OCI-LY1 (cell line): Measurements from ENCODE around the gene SELENBP1.
A peak's percentile ranks its signal among the peaks of the same experiment; 100 is the strongest.
"Not testable (repeated sequence)": the region's sequence is repeated elsewhere in the genome, so short reads cannot be mapped to it uniquely, and the experiment has no call there.

ENCODE experiments used
- H2AFZ ChIP-seq: fragments of 200-600 bp; sonication (generic), shearing (Covaris generic); 2 replicates; pipeline ENCODE4 v1.6.0; 2014; ENCODE audit warnings: antibody characterized with exemption, mild to moderate bottlenecking, low read length
- H3F3A ChIP-seq: fragments of 200-600 bp; sonication (generic), shearing (Covaris generic); 2 replicates; pipeline ENCODE4 v1.6.0; 2014; ENCODE audit warnings: mild to moderate bottlenecking, antibody characterized with exemption, low read length, moderate library complexity; ENCODE audit not compliant: insufficient read depth
- H3K27ac ChIP-seq: fragments of 200-600 bp; sonication (generic); 2 replicates; pipeline ENCODE4 v1.5.1; 2014; ENCODE audit warnings: low read length, mixed run types, mild to moderate bottlenecking, low read depth; ENCODE audit not compliant: poor library complexity, severe bottlenecking
- H3K27me3 ChIP-seq: fragments of 200-600 bp; sonication (generic); 2 replicates; pipeline ENCODE4 v1.6.0; 2014; ENCODE audit warnings: antibody characterized with exemption, mild to moderate bottlenecking, low read length, moderate library complexity; ENCODE audit not compliant: insufficient read depth
- H3K36me3 ChIP-seq: fragments of 200-600 bp; sonication (generic); 2 replicates; pipeline ENCODE4 v1.6.1; 2014; ENCODE audit warnings: mild to moderate bottlenecking, antibody characterized with exemption, low read length, moderate library complexity, mixed read lengths; ENCODE audit not compliant: insufficient read depth
- H3K4me1 ChIP-seq: fragments of 200-600 bp; sonication (generic); 2 replicates; pipeline ENCODE4 v1.5.1; 2014; ENCODE audit warnings: mild to moderate bottlenecking, low read length, moderate library complexity; ENCODE audit not compliant: insufficient read depth, severe bottlenecking
- H3K4me2 ChIP-seq: fragments of 200-600 bp; sonication (generic), shearing (Covaris generic); 2 replicates; pipeline ENCODE4 v1.6.1; 2014; ENCODE audit warnings: low read length
- H3K4me3 ChIP-seq: fragments of 200-600 bp; sonication (generic); 2 replicates; pipeline ENCODE4 v1.5.1; 2014; ENCODE audit warnings: low read length, low read depth, mild to moderate bottlenecking, mixed read lengths; ENCODE audit not compliant: poor library complexity, severe bottlenecking
- H3K79me2 ChIP-seq: fragments of 200-600 bp; shearing (Covaris generic); 2 replicates; pipeline ENCODE4 v1.6.1; 2016; ENCODE audit warnings: mixed run types, low read length, mixed read lengths; ENCODE audit not compliant: insufficient read depth
- H3K9ac ChIP-seq: fragments of 200-600 bp; sonication (generic), shearing (Covaris generic); 2 replicates; pipeline ENCODE4 v1.6.1; 2014; ENCODE audit warnings: mild to moderate bottlenecking, low read length, mixed read lengths
- H3K9me2 ChIP-seq: fragments of 200-600 bp; sonication (generic), shearing (Covaris generic); 2 replicates; pipeline ENCODE4 v1.6.1; 2014; ENCODE audit warnings: low read depth, mild to moderate bottlenecking, low read length, mixed read lengths
- H3K9me3 ChIP-seq: fragments of 200-600 bp; shearing (Covaris generic); 2 replicates; pipeline ENCODE4 v1.6.1; 2014; ENCODE audit warnings: low read length, mixed read lengths
- H4K20me1 ChIP-seq: fragments of 200-600 bp; sonication (generic), shearing (Covaris generic); 2 replicates; pipeline ENCODE4 v1.6.0; 2016; ENCODE audit warnings: mild to moderate bottlenecking, low read length; ENCODE audit not compliant: insufficient read depth
- EZH2 ChIP-seq: fragments of 200-600 bp; sonication (generic), shearing (Covaris generic); IDR thresholded peaks from 2 replicates; pipeline ENCODE4 v1.8.0; 2017; ENCODE audit warnings: borderline replicate concordance, mixed run types, mild to moderate bottlenecking, antibody characterized with exemption, low read length, moderate library complexity, mixed read lengths
- TF ChIP-seq, protein P1 (sequence below): fragments of 200-600 bp; sonication (generic), shearing (Covaris generic); IDR thresholded peaks from 2 replicates; pipeline ENCODE4 v1.5.1; 2017; ENCODE audit warnings: mild to moderate bottlenecking, antibody characterized with exemption, low read length, moderate library complexity, mixed read lengths

SELENBP1 gene

DNA sequence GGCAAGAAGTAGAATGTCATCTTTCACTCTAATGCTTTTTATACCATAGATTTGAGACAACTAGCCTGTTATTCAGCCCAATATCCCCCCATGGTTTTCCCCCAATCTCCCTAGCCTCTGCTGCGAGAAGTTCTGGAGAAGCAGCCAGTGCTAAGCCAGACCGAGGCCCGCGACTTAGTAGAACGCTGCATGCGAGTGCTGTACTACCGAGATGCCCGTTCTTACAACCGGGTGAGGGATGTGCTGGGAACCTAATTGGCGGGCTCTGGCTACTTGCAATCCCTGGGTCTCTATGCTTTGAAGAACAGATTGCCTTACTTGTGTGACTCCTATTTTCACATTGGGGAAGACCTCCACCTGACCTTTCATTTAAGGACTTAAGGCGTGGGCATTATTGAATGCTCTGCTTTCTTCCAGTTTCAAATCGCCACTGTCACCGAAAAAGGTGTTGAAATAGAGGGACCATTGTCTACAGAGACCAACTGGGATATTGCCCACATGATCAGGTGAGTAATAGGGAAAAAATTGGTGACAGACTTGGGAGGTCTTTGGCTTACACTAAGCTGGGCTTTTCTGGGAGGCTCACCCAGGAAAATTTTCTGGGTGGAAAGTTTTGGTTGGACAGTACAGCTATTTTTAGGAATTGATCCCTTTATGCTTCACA is 28.8 kb upstream of the SELENBP1 start:
- no peaks in the 10 kb centered on the region for H3K27me3 ChIP-seq
- no peak for TF ChIP-seq EZH2
- TF ChIP-seq, protein P1, sequence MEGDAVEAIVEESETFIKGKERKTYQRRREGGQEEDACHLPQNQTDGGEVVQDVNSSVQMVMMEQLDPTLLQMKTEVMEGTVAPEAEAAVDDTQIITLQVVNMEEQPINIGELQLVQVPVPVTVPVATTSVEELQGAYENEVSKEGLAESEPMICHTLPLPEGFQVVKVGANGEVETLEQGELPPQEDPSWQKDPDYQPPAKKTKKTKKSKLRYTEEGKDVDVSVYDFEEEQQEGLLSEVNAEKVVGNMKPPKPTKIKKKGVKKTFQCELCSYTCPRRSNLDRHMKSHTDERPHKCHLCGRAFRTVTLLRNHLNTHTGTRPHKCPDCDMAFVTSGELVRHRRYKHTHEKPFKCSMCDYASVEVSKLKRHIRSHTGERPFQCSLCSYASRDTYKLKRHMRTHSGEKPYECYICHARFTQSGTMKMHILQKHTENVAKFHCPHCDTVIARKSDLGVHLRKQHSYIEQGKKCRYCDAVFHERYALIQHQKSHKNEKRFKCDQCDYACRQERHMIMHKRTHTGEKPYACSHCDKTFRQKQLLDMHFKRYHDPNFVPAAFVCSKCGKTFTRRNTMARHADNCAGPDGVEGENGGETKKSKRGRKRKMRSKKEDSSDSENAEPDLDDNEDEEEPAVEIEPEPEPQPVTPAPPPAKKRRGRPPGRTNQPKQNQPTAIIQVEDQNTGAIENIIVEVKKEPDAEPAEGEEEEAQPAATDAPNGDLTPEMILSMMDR: no peak
- H4K20me1 ChIP-seq: no peaks in the 10 kb centered on the region
- no peak overlapping the region for H3K9ac ChIP-seq
- peak overlapping the region; percentile 88; the same call in 1 of the 2 replicates for H3K4me2 ChIP-seq
- H3K9me3 ChIP-seq: no peaks in the 10 kb centered on the region
- no peak overlapping the region for H3K27ac ChIP-seq
- H3K36me3 ChIP-seq: peaks cover 57% of the 10 kb centered on the region
- peak overlapping the region; percentile 77 for H3K4me3 ChIP-seq
- peaks cover 13% of the 10 kb centered on the region for H3K79me2 ChIP-seq
- no peaks in the 10 kb centered on the region for H3K9me2 ChIP-seq
- H3F3A ChIP-seq: no peaks in the 10 kb centered on the region
- H3K4me1 ChIP-seq: peaks cover 20% of the 10 kb centered on the region
- H2AFZ ChIP-seq: no peak overlapping the region

DNA sequence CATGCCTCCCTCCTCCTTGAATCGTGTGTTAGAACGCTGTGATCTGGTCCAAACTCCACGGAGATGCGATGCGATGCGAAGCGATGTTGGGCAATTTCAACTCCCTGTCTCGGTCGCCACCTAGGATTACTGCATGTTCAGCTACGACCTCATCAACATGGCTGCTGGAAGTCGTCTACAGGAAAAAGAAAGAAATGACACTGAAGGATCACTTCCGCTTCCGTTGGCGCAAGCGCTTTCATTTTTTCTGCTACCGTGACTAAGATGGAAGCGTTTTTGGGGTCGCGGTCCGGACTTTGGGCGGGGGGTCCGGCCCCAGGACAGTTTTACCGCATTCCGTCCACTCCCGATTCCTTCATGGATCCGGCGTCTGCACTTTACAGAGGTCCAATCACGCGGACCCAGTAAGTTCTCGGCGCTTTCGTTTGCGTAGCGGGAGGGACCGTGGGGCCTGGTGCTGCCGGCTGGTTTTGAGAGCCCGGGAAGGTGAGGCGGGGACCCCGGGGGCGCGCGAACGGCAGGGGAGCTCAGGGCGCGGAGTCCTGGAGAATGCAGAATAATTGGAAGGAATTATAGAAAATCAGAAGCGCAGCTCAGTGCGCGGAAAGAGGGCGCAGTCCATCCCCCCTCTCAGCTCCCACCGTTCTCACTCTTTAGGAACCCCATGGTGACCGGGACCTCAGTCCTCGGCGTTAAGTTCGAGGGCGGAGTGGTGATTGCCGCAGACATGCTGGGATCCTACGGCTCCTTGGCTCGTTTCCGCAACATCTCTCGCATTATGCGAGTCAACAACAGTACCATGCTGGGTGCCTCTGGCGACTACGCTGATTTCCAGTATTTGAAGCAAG is 27.0 kb upstream of the SELENBP1 start, which contains the start of gene PSMB4:
TSS of gene PSMB4 (plus strand) at position 250 of the 848 bp plus-strand sequence. CDS start at position 265, 15 bp downstream.
- TF ChIP-seq, protein P1: peak; percentile 50
- no peak for TF ChIP-seq EZH2

DNA sequence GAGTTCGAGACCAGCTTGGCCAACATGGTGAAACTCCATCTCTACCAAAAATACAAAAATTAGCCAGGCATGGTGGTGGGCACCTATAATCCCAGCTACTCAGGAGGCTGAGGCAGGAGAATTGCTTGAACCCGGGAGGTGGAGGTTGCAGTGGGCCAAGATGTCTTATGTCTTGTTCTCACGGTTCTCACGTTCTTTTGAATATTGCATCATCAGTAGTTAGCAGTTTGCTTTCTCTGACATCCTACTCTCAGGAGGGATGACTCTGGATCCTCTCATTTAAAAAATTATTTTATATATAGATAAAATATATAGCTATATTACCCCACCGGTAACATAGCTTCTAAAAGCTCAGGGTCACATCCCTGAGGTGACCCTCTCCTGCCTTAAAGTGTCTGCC is 23.8 kb upstream of the SELENBP1 start:
- H3K9me2 ChIP-seq, H3K4me2 ChIP-seq, H3K27me3 ChIP-seq, H3K9ac ChIP-seq, H4K20me1 ChIP-seq, H3K9me3 ChIP-seq, H3F3A ChIP-seq, H2AFZ ChIP-seq, H3K4me3 ChIP-seq, H3K27ac ChIP-seq: not testable (repeated sequence)
- Histone ChIP-seq H3K4me1 (peaks cover 17% of the 10 kb centered on the region), H3K36me3 (peaks cover 14% of the 10 kb centered on the region), H3K79me2 (peaks cover 13% of the 10 kb centered on the region)

More for the DNA sequence above, 27.0 kb upstream of the SELENBP1 start, which contains the start of gene PSMB4:
- peak within 1 kb of the TSS; percentile 19 for H3K27ac ChIP-seq
- no peaks in the 10 kb centered on the region for H3K9me2 ChIP-seq
- peak within 1 kb of the TSS; percentile 77 for H3K4me3 ChIP-seq
- no peaks in the 10 kb centered on the region for H3K27me3 ChIP-seq
- H3F3A ChIP-seq: no peaks in the 10 kb centered on the region
- H3K9me3 ChIP-seq: 0 out of 2 replicates have a peak, but pooled peaks cover 2% of the 10 kb centered on the region
- H2AFZ ChIP-seq: no peak within 1 kb of the TSS
- H3K79me2 ChIP-seq: peaks cover 13% of the 10 kb centered on the region
- no peaks in the 10 kb centered on the region for H4K20me1 ChIP-seq
- H3K4me1 ChIP-seq: peaks cover 20% of the 10 kb centered on the region
- H3K4me2 ChIP-seq: peak within 1 kb of the TSS; percentile 88
- peaks cover 41% of the 10 kb centered on the region for H3K36me3 ChIP-seq
- H3K9ac ChIP-seq: peak within 1 kb of the TSS; percentile 83
